ENCODE measurements around the gene NUDT4. TPM values are rescaled to one million over a fixed set of nuclear protein-coding genes. Genes with fewer than 3 reads are reported as not detected.

NUDT4 gene
- polyA plus RNA-seq, 1 experiment = 77.7 TPM

- Histone ChIP-seq H3K4me3 (ENCODE audit: low read depth, low read length) (peak overlapping the region; percentile 77), H3K27ac (ENCODE audit: low read depth, low read length) (no peak overlapping the region), H3K27me3 (ENCODE audit: control insufficient read depth, insufficient read depth, low read length) (no peaks in the 10 kb centered on the region), H3K9me3 (ENCODE audit: control insufficient read depth, insufficient read depth, low read length) (no peaks in the 10 kb centered on the region; the same call in 1 of the 2 replicates)
- no peak for DNase-seq (ENCODE audit: low read depth, low spot score)
- ChIA-PET CTCF (no interaction called here), POLR2A (no interaction called here)
- no peak for TF ChIP-seq CTCF (IDR thresholded peaks at IDR 0.05; ENCODE audit: low read depth, low read length)
Measured at GRCh38 chr12:93440043-93440835, 62.5 kb downstream of the NUDT4 start.

GRCh38 chr12:93441081-93441616, 63.4 kb downstream of the NUDT4 start:
- ChIA-PET POLR2A (interaction anchor here (1.5 kb wide), 1 partner anchor 13 kb away, joined by 4 read pairs; no protein-coding TSS in a partner anchor), CTCF (interaction anchor here (1.4 kb wide), 1 partner anchor 22 kb away, joined by 3 read pairs; no protein-coding TSS in a partner anchor)
- TF ChIP-seq CTCF (IDR thresholded peaks at IDR 0.05; ENCODE audit: low read depth, low read length) = no peak
- Histone ChIP-seq H3K9me3 (ENCODE audit: control insufficient read depth, insufficient read depth, low read length) (no peaks in the 10 kb centered on the region; the same call in 1 of the 2 replicates), H3K27me3 (ENCODE audit: control insufficient read depth, insufficient read depth, low read length) (no peaks in the 10 kb centered on the region), H3K27ac (ENCODE audit: low read depth, low read length) (peak overlapping the region; percentile 31), H3K4me3 (ENCODE audit: low read depth, low read length) (peak overlapping the region; percentile 77)
- no peak for DNase-seq (ENCODE audit: low read depth, low spot score)

GRCh38 chr12:93441617-93442410, 64.1 kb downstream of the NUDT4 start, which contains the start of gene UBE2N:
Gene UBE2N (minus strand): TSS chr12:93441947. CDS start chr12:93441884, 63 bp downstream.
- TF ChIP-seq CTCF (IDR thresholded peaks at IDR 0.05; ENCODE audit: low read depth, low read length) = no peak
- H3K27ac ChIP-seq (ENCODE audit: low read depth, low read length) = peak within 1 kb of the TSS; percentile 92
- peak within 1 kb of the TSS; percentile 77 for H3K4me3 ChIP-seq (ENCODE audit: low read depth, low read length)
- H3K27me3 ChIP-seq (ENCODE audit: control insufficient read depth, insufficient read depth, low read length) = no peaks in the 10 kb centered on the region
- ChIA-PET CTCF (interaction anchor here (1.4 kb wide), 1 partner anchor 22 kb away, joined by 3 read pairs; no protein-coding TSS in a partner anchor), POLR2A (interaction anchor here (0.6 to 1.5 kb wide), 3 partner anchors 14 to 657 kb away, joined by 3 to 4 read pairs (median 3); no protein-coding TSS in a partner anchor)
- H3K9me3 ChIP-seq (ENCODE audit: control insufficient read depth, insufficient read depth, low read length) = no peaks in the 10 kb centered on the region; the same call in 1 of the 2 replicates
- peak; percentile 84 for DNase-seq (ENCODE audit: low read depth, low spot score)

GRCh38 chr12:93442411-93443340, 65.0 kb downstream of the NUDT4 start:
- DNase-seq (ENCODE audit: low read depth, low spot score) = no peak
- ChIA-PET CTCF (interaction anchor here (1.0 to 1.9 kb wide), 3 partner anchors 23 to 25 kb away, joined by 3 to 5 read pairs (median 4); no protein-coding TSS in a partner anchor), POLR2A (interaction anchor here (0.6 to 1.5 kb wide), 3 partner anchors 15 to 656 kb away, joined by 3 to 4 read pairs (median 3); no protein-coding TSS in a partner anchor)
- Histone ChIP-seq H3K27me3 (ENCODE audit: control insufficient read depth, insufficient read depth, low read length) (no peaks in the 10 kb centered on the region), H3K9me3 (ENCODE audit: control insufficient read depth, insufficient read depth, low read length) (no peaks in the 10 kb centered on the region; the same call in 1 of the 2 replicates), H3K27ac (ENCODE audit: low read depth, low read length) (peak overlapping the region; percentile 92), H3K4me3 (ENCODE audit: low read depth, low read length) (peak overlapping the region; percentile 77)
- 0 out of 2 replicates have a peak, but pooled peaks have one; percentile 9 for TF ChIP-seq CTCF (IDR thresholded peaks at IDR 0.05; ENCODE audit: low read depth, low read length)
